ENCODE results near the gene TRIO. TPM values are rescaled to one million over a fixed set of nuclear protein-coding genes. Genes with fewer than 3 reads are reported as not detected.
A peak's percentile ranks its signal among the peaks of the same experiment; 100 is the strongest.

TRIO gene
- total RNA-seq, 4 donors from 2014 or later = 186 to 388 (median 285) TPM

- Histone ChIP-seq H3K4me3 (peak overlapping the region in 1 of 4 donors; percentile 25), H3K9me3 (no peaks in the 10 kb centered on the region), H3K36me3 (no peaks in the 10 kb centered on the region), H3K27me3 (no peaks in the 10 kb centered on the region), H3K27ac (peak overlapping the region; percentile 84 to 89 (median 87)), H3K4me1 (peaks cover 28 to 94% (median 82%) of the 10 kb centered on the region in 4 donors)
- WGBS, 2 donors (ENCODE audit: low coverage in 1 of 2) = 28 to 47% methylated on average over 5 of the region's 5 CpGs
- intact Hi-C loops (cut with DNase I; ENCODE audit: low total_unique reads) = loop anchor here (5.0 kb wide), 1 partner anchor 65 kb away; no protein-coding TSS in a partner anchor
- TF ChIP-seq POLR2AphosphoS5 (IDR thresholded peaks at IDR 0.05) (no peak), CTCF (IDR thresholded peaks at IDR 0.05) (no peak), POLR2A (IDR thresholded peaks at IDR 0.05) (no peak), EP300 (IDR thresholded peaks at IDR 0.05; ENCODE audit: low read depth) (no peak)
- DNase-seq = peak; percentile 54
- in situ Hi-C loops (cut with MboI; ENCODE audit: low pct_ligation_motif_present in 1 of 4, low pct_unique_long_range_greater_than_20kb in 1 of 4, low sequenced_read_pairs in 3 of 4) = no loop called here
Measured at GRCh38 chr5:14211818-14212803, 69.0 kb downstream of the TRIO start.

GRCh38 chr5:14212838-14213237 lies 69.7 kb downstream of the TRIO start:
- 30% methylated on average over 3 to 4 of the region's 4 CpGs for WGBS, 2 donors (ENCODE audit: low coverage in 1 of 2)
- Histone ChIP-seq H3K9me3 (no peaks in the 10 kb centered on the region), H3K27ac (peak overlapping the region; percentile 84 to 89 (median 87)), H3K4me3 (peak overlapping the region in 1 of 4 donors; percentile 25), H3K27me3 (no peaks in the 10 kb centered on the region), H3K36me3 (no peaks in the 10 kb centered on the region), H3K4me1 (peaks cover 35 to 96% (median 85%) of the 10 kb centered on the region in 4 donors)
- TF ChIP-seq POLR2AphosphoS5 (IDR thresholded peaks at IDR 0.05) = peak in 2 of 3 donors; percentile 31 to 72
- TF ChIP-seq POLR2A (IDR thresholded peaks at IDR 0.05) = peak; percentile 29
- peak in 1 of 5 experiments; percentile 25 for TF ChIP-seq CTCF (IDR thresholded peaks at IDR 0.05)
- no peak for TF ChIP-seq EP300 (IDR thresholded peaks at IDR 0.05; ENCODE audit: low read depth)
- intact Hi-C loops (cut with DNase I; ENCODE audit: low total_unique reads) (loop anchor here (5.0 kb wide), 1 partner anchor 66 kb away; no protein-coding TSS in a partner anchor), in situ Hi-C loops (cut with MboI; ENCODE audit: low pct_ligation_motif_present in 1 of 4, low pct_unique_long_range_greater_than_20kb in 1 of 4, low sequenced_read_pairs in 3 of 4) (no loop called here)
- no peak for DNase-seq

GRCh38 chr5:14213253-14213652 lies 70.1 kb downstream of the TRIO start:
- 19 to 23% methylated on average over 1 of the region's 1 CpG for WGBS, 2 donors (ENCODE audit: low coverage in 1 of 2)
- Histone ChIP-seq H3K9me3 (no peaks in the 10 kb centered on the region), H3K4me1 (peaks cover 36 to 96% (median 86%) of the 10 kb centered on the region in 4 donors), H3K36me3 (no peaks in the 10 kb centered on the region), H3K27ac (peak overlapping the region; percentile 84 to 89 (median 87)), H3K27me3 (no peaks in the 10 kb centered on the region), H3K4me3 (peak overlapping the region in 1 of 4 donors; percentile 25)
- intact Hi-C loops (cut with DNase I; ENCODE audit: low total_unique reads) (loop anchor here (5.0 kb wide), 1 partner anchor 66 kb away; no protein-coding TSS in a partner anchor), in situ Hi-C loops (cut with MboI; ENCODE audit: low pct_ligation_motif_present in 1 of 4, low pct_unique_long_range_greater_than_20kb in 1 of 4, low sequenced_read_pairs in 3 of 4) (no loop called here)
- no peak for DNase-seq
- TF ChIP-seq POLR2AphosphoS5 (IDR thresholded peaks at IDR 0.05) (no peak), CTCF (IDR thresholded peaks at IDR 0.05) (no peak), POLR2A (IDR thresholded peaks at IDR 0.05) (no peak), EP300 (IDR thresholded peaks at IDR 0.05; ENCODE audit: low read depth) (no peak)

Data from transverse colon (tissue), 4 donors.